HepG2 (cell line): ENCODE data around the gene NFKBIA. TPM values are rescaled to one million over a fixed set of nuclear protein-coding genes. Genes with fewer than 3 reads are reported as not detected.

Experiments used
- ATAC-seq: fragments of 200-7000 bp; cut with Tn5 transposase; 3 replicates; pipeline ENCODE4 v1.9.1; 2020; ENCODE audit warnings: mild to moderate bottlenecking, moderate library complexity
- BruUV-seq: library from RNA; stranded (reverse); fragments of 400-500 nt; replicated peaks from 2 replicates; lab custom pipeline; 2021; lab: Mats Ljungman, UMichigan
- CTCF ChIA-PET: fragments of 300-600 bp; formaldehyde crosslinking; extraction: SDS; loops from one replicate; lab custom pipeline; 2021; ENCODE audit warnings: low total read pairs, inconsistent platforms, low intra/inter-chr PET ratio; lab: Yijun Ruan, JAX
- POLR2A ChIA-PET: fragments of 350-600 bp; sonication (Branson Sonifier 250); formaldehyde crosslinking; loops from one replicate; lab custom pipeline; 2020; ENCODE audit warnings: antibody characterized with exemption, inconsistent platforms; lab: Yijun Ruan, JAX
- DNase-seq: peaks from one replicate; pipeline ENCODE4 v3.0.0-alpha.2; 2015; ENCODE audit warnings: low spot score
- FAIRE-seq: peaks from 3 replicates; lab custom pipeline; 2011; peaks lifted over from hg19 to GRCh38; lab: Jason Lieb, UNC
- H2AFZ ChIP-seq: one replicate; pipeline ENCODE4 v1.6.1; 2011; ENCODE audit warnings: low read length, inconsistent platforms
- H3K27ac ChIP-seq: fragments of 300-600 bp; 3 replicates; pipeline ENCODE4 v1.8.0; 2011; ENCODE audit warnings: mixed run types, mild to moderate bottlenecking, mixed read lengths, low read length, inconsistent platforms; ENCODE audit not compliant: insufficient read depth; ENCODE audit errors: extremely low read length
- H3K27me3 ChIP-seq, 2 experiments: fragments of 200-600 bp in 1 of 2; 2 replicates in 1 of 2; 3 replicates in 1 of 2; pipeline versions ENCODE4 v1.6.0 to v1.8.0; 2011; ENCODE audit warnings: low read length in 2 of 2, mild to moderate bottlenecking in 2 of 2, moderate library complexity in 2 of 2, inconsistent platforms in 1 of 2; ENCODE audit not compliant: insufficient read depth in 2 of 2, control insufficient read depth in 1 of 2
- H3K36me3 ChIP-seq, 2 experiments: fragments of 200-600 bp in 1 of 2; replicated peaks in 1 of 2; 2 replicates in 1 of 2; 3 replicates in 1 of 2; pipeline versions ENCODE4 v1.5.1 to v1.8.0; 2011; ENCODE audit warnings: low read length in 2 of 2, inconsistent platforms in 1 of 2; ENCODE audit not compliant: insufficient read depth in 2 of 2, control insufficient read depth in 1 of 2
- H3K4me1 ChIP-seq: 2 replicates; pipeline ENCODE4 v1.5.1; 2012; ENCODE audit warnings: low read length, inconsistent platforms; ENCODE audit not compliant: insufficient read depth
- H3K4me2 ChIP-seq: 2 replicates; pipeline ENCODE4 v1.6.0; 2011; ENCODE audit warnings: low read depth, low read length, inconsistent platforms
- H3K4me3 ChIP-seq, 3 experiments: fragments of 200-600 bp in 1 of 3; sonication (generic), shearing (Covaris generic) in 1 of 3; replicated peaks in 1 of 3; 2 replicates each; pipeline ENCODE4 v1.5.1; 2011 to 2016; ENCODE audit warnings: low read length in 3 of 3, inconsistent platforms in 2 of 3, low read depth in 2 of 3, mild to moderate bottlenecking in 2 of 3, control low read depth in 1 of 3, mixed read lengths in 1 of 3; ENCODE audit not compliant: insufficient read depth in 1 of 3
- H3K79me2 ChIP-seq: one replicate; pipeline ENCODE4 v1.6.1; 2011; ENCODE audit warnings: low read length, inconsistent platforms; ENCODE audit not compliant: insufficient read depth
- H3K9ac ChIP-seq: 2 replicates; pipeline ENCODE4 v1.6.0; 2011; ENCODE audit warnings: mild to moderate bottlenecking, low read depth, low read length, inconsistent platforms; ENCODE audit not compliant: insufficient read depth
- H3K9me3 ChIP-seq: 2 replicates; pipeline ENCODE4 v1.5.1; 2012; ENCODE audit warnings: mild to moderate bottlenecking, low read length
- H4K20me1 ChIP-seq: 2 replicates; pipeline ENCODE4 v1.6.0; 2011; ENCODE audit warnings: inconsistent platforms, mild to moderate bottlenecking, low read length, moderate library complexity; ENCODE audit not compliant: insufficient read depth
- ATAD3A ChIP-seq: sonication (generic); formaldehyde crosslinking; IDR thresholded peaks from 2 replicates; pipeline ENCODE4 v1.4.0; 2020; ENCODE audit warnings: missing genetic modification reagents
- ATRX ChIP-seq: sonication (generic); formaldehyde crosslinking; IDR thresholded peaks from 2 replicates; pipeline ENCODE4 v1.4.0; 2020; ENCODE audit warnings: missing genetic modification reagents, borderline replicate concordance
- CBX5 ChIP-seq: sonication (generic); formaldehyde crosslinking; IDR thresholded peaks from 2 replicates; pipeline ENCODE4 v1.4.0; 2020; ENCODE audit warnings: missing genetic modification reagents, borderline replicate concordance
- EED ChIP-seq: sonication (generic); formaldehyde crosslinking; IDR thresholded peaks from 2 replicates; pipeline ENCODE4 v1.5.0; 2020; ENCODE audit warnings: mild to moderate bottlenecking, missing genetic modification reagents
- HIVEP1 ChIP-seq: sonication (generic); formaldehyde crosslinking; IDR thresholded peaks from 2 replicates; pipeline ENCODE4 v1.4.0; 2020; ENCODE audit warnings: mild to moderate bottlenecking, missing genetic modification reagents
- SYNCRIP ChIP-seq: fragments of 200-400 bp; formaldehyde crosslinking; IDR thresholded peaks from 2 replicates; pipeline ENCODE4 v1.6.1; 2018; ENCODE audit warnings: mild to moderate bottlenecking, low read depth, low read length; ENCODE audit not compliant: insufficient read depth
- THYN1 ChIP-seq: sonication (generic); formaldehyde crosslinking; IDR thresholded peaks from 2 replicates; pipeline ENCODE4 v1.8.1; 2023; ENCODE audit warnings: low read depth, mild to moderate bottlenecking, moderate library complexity, missing genetic modification reagents, borderline replicate concordance
- ZFP90 ChIP-seq: sonication (generic); formaldehyde crosslinking; IDR thresholded peaks from 2 replicates; pipeline ENCODE4 v1.8.0; 2022; ENCODE audit warnings: missing genetic modification reagents, mild to moderate bottlenecking, inconsistent platforms, borderline replicate concordance
- ZFY ChIP-seq: sonication (generic); formaldehyde crosslinking; IDR thresholded peaks from 2 replicates; pipeline ENCODE4 v1.4.0; 2020; ENCODE audit warnings: missing genetic modification reagents
- ZNF766 ChIP-seq: sonication (generic); formaldehyde crosslinking; IDR thresholded peaks from 2 replicates; pipeline ENCODE4 v1.5.0; 2020; ENCODE audit warnings: missing genetic modification reagents, borderline replicate concordance
- WGBS: methylation state at CpG from one replicate; pipeline ENCODE4 v1.1.6; 2017; ENCODE audit warnings: low lambda C conversion rate; 5-methylcytosine and 5-hydroxymethylcytosine counted together
- in situ Hi-C: cut with HindIII; loops from 2 replicates; pipeline ENCODE4 v1.10.0; 2017; ENCODE audit warnings: low pct_unique_long_range_greater_than_20kb; ENCODE audit not compliant: extremely low pct_ligation_motif_present
- intact Hi-C: fragments of 100-400 bp; cut with micrococcal nuclease; formaldehyde crosslinking; loops from one replicate; pipeline ENCODE4 v1.10.0; 2022; ENCODE audit not compliant: unreplicated experiment
- polyA plus RNA-seq, 8 experiments: library from polyadenylated mRNA; depleted of rRNA in 3 of 8; stranded (reverse) in 7 of 8; unstranded in 1 of 8; fragments of >200 nt; fragmentation: Illumina TruSeq in 4 of 8; extraction: Trizol in 4 of 8; gene quantifications; 2 replicates each; pipeline versions ENCODE4 v1.2.1 to v1.2.3, GENCODE V29; 2011 to 2016; ENCODE audit warnings: low read depth in 4 of 8, missing spikeins in 1 of 8, mixed read lengths in 1 of 8; ENCODE audit not compliant: insufficient read depth in 1 of 8
- total RNA-seq, 5 experiments: library from RNA; depleted of rRNA; stranded (reverse); fragments of >200 nt; fragmentation: Illumina TruSeq; extraction: Trizol; gene quantifications; 2 replicates each; pipeline ENCODE4 v1.2.3, GENCODE V29; 2016; ENCODE audit warnings: low read depth in 1 of 5
- TF ChIP-seq, protein P1 (sequence below): sonication (generic); formaldehyde crosslinking; IDR thresholded peaks from 2 replicates; pipeline ENCODE4 v1.5.1; 2020; ENCODE audit warnings: mild to moderate bottlenecking, missing genetic modification reagents, moderate library complexity

The NFKBIA gene
- total and polyA plus RNA-seq, 2 of the 13 experiments (the other 11 are each of a cell fraction or from before 2014, with no cell fraction given), result 197 to 319 TPM

GRCh38 chr14:35409595-35409994 lies 5.0 kb upstream of the NFKBIA start:
- DNase-seq, result no peak
- WGBS, result 95% methylated on average over 1 of the region's 1 CpG
- no peaks in the 10 kb centered on the region for H3K9me3 ChIP-seq
- H3K4me3 ChIP-seq, result no peak overlapping the region
- no peak for ATAC-seq
- no peak overlapping the region for H3K4me2 ChIP-seq
- CTCF ChIA-PET, result no interaction called here
- in situ Hi-C loops (loop anchor here (5.0 kb wide), 5 partner anchors 77 to 287 kb away; partner anchors contain the start of genes PPP2R3C and PRORP), intact Hi-C loops (loop anchor here (5.0 kb wide), 1 partner anchor 362 kb away; the partner anchor contains the start of gene FAM177A1)
- peaks cover 63% of the 10 kb centered on the region for H3K4me1 ChIP-seq
- TF ChIP-seq HIVEP1 (CRISPR knock-in tag) (no peak), ATRX (no peak), ZFY (CRISPR knock-in tag) (peak; percentile 7; the same call in 1 of the 2 replicates), ZNF766 (CRISPR knock-in tag) (peak; percentile 58; the same call in 1 of the 2 replicates), ZFP90 (CRISPR knock-in tag) (0 out of 2 replicates have a peak, but pooled peaks have one; percentile 59)
- BruUV-seq, result no TSS peak
- no peak overlapping the region for H3K9ac ChIP-seq
- no peaks in the 10 kb centered on the region for H3K36me3 ChIP-seq
- POLR2A ChIA-PET, result interaction anchor here (1.0 to 1.7 kb wide), 2 partner anchors 117 to 267 kb away, joined by 3 to 8 read pairs; partner anchors contain the start of gene PSMA6
- no peaks in the 10 kb centered on the region for H4K20me1 ChIP-seq
- H3K79me2 ChIP-seq, result peaks cover 3% of the 10 kb centered on the region
- no peak overlapping the region for H3K27ac ChIP-seq
- no peak for FAIRE-seq
- H3K27me3 ChIP-seq, result no peaks in the 10 kb centered on the region; a peak in 2 of 5 replicates
- no peak overlapping the region for H2AFZ ChIP-seq

- ATAC-seq (no peak), FAIRE-seq (no peak), DNase-seq (no peak)
- Histone ChIP-seq H3K4me3 (no peak overlapping the region), H3K9ac (no peak overlapping the region), H2AFZ (no peak overlapping the region), H3K36me3 (peaks cover 6% of the 10 kb centered on the region in 2 experiments), H3K27me3 (no peaks in the 10 kb centered on the region; a peak in 2 of 5 replicates), H3K4me1 (peaks cover 56% of the 10 kb centered on the region), H3K4me2 (no peak overlapping the region), H4K20me1 (peaks cover 6% of the 10 kb centered on the region; the same call in 1 of the 2 replicates), H3K79me2 (peaks cover 9% of the 10 kb centered on the region), H3K27ac (no peak overlapping the region), H3K9me3 (no peaks in the 10 kb centered on the region)
- no peak for TF ChIP-seq CBX5 (CRISPR knock-in tag)
- TF ChIP-seq THYN1 (CRISPR knock-in tag), result no peak
- 0 out of 2 replicates have a peak, but pooled peaks have one; percentile 11 for TF ChIP-seq EED
- TF ChIP-seq ATAD3A (CRISPR knock-in tag), result no peak
- TF ChIP-seq SYNCRIP, result no peak
- TF ChIP-seq, protein P1, sequence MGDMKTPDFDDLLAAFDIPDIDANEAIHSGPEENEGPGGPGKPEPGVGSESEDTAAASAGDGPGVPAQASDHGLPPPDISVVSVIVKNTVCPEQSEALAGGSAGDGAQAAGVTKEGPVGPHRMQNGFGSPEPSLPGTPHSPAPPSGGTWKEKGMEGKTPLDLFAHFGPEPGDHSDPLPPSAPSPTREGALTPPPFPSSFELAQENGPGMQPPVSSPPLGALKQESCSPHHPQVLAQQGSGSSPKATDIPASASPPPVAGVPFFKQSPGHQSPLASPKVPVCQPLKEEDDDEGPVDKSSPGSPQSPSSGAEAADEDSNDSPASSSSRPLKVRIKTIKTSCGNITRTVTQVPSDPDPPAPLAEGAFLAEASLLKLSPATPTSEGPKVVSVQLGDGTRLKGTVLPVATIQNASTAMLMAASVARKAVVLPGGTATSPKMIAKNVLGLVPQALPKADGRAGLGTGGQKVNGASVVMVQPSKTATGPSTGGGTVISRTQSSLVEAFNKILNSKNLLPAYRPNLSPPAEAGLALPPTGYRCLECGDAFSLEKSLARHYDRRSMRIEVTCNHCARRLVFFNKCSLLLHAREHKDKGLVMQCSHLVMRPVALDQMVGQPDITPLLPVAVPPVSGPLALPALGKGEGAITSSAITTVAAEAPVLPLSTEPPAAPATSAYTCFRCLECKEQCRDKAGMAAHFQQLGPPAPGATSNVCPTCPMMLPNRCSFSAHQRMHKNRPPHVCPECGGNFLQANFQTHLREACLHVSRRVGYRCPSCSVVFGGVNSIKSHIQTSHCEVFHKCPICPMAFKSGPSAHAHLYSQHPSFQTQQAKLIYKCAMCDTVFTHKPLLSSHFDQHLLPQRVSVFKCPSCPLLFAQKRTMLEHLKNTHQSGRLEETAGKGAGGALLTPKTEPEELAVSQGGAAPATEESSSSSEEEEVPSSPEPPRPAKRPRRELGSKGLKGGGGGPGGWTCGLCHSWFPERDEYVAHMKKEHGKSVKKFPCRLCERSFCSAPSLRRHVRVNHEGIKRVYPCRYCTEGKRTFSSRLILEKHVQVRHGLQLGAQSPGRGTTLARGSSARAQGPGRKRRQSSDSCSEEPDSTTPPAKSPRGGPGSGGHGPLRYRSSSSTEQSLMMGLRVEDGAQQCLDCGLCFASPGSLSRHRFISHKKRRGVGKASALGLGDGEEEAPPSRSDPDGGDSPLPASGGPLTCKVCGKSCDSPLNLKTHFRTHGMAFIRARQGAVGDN (CRISPR knock-in tag), result 0 out of 2 replicates have a peak, but pooled peaks have one; percentile 7
- POLR2A ChIA-PET, result no interaction called here
- in situ Hi-C loops, result loop anchor here (5.0 kb wide), 5 partner anchors 76 to 286 kb away; partner anchors contain the start of genes PPP2R3C and PRORP
- CTCF ChIA-PET, result interaction anchor here (1.9 to 4.9 kb wide), 4 partner anchors 14 to 267 kb away, joined by 7 to 51 read pairs (median 14); no protein-coding TSS in a partner anchor
- intact Hi-C loops, result loop anchor here (5.0 kb wide), 1 partner anchor 361 kb away; the partner anchor contains the start of gene FAM177A1
- no TSS peak for BruUV-seq
- WGBS, result 87% methylated on average over 8 of the region's 8 CpGs
Measured at GRCh38 chr14:35408026-35408425, 3.5 kb upstream of the NFKBIA start.
